GM21529 (cell line): ENCODE data around the gene TMEM161B.
"Not testable (repeated sequence)": the region's sequence is repeated elsewhere in the genome, so short reads cannot be mapped to it uniquely, and the experiment has no call there.

Experiments
- ATAC-seq: cut with Tn5 transposase; IDR thresholded peaks from one replicate; pipeline ENCODE4 v1.9.1; 2021; ENCODE audit not compliant: unreplicated experiment

Gene TMEM161B

DNA sequence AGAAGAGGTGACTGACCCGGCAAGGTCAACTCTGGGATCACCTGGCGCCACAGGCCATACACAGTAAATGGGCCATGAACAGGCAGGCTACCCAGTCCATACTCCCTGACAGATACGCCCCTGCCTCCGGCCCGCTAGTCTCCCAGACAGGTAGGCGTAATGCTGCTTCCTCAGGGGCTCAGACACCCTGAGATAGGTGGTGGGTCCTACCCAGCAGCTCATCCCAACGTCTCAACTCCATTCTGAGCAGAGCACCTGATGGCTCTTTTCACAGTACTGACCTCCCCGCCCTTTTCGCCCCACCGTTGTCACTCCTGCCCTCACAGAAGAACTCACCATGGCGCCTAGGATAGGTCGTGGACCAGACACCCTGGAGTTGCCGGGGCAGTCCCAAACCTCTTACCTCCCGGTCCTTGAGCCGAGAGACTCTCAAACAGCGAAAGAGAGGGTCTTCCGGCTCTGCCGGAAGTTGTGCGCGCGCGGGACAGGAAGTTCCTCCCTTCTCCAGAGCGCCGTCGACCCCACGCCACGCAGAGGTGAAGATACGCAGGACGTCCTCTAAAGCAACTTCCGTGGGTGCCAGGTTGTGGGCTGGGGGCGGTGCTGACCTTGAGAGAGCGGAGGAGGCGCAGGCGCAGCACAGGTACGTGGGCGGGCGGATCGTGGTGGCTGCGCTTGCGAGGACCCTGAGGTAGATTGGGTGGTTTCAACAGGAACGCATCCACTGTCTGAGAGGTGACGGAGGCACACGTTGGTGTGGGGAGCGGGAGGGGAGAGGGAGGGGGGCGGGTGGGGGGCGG is at the start of gene TMEM161B:
Gene TMEM161B (minus strand): TSS at position 461 of the 800 bp plus-strand sequence. CDS start 122 bp downstream, at position 339.
- peak; percentile 98 for ATAC-seq

DNA sequence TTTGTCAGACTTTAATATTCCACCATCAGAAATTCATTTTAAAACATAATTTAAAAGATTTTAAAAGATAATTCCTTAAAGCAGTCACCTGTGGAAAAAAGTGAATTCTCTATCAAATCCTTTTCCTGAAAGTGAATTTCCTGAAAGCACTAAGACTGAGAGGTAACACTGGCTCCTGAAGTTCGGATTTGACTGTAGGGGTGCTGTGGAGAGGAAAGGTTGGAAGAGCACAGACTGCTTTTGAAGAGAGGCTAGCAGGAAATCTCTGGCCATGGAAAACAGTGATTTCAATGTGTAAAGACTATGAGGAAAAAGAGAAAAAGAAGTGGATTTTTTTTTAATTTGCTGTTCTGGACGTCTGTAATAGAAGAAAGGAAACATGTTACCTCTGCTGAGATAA is 35.7 kb upstream of the TMEM161B start:
- ATAC-seq = no peak

DNA sequence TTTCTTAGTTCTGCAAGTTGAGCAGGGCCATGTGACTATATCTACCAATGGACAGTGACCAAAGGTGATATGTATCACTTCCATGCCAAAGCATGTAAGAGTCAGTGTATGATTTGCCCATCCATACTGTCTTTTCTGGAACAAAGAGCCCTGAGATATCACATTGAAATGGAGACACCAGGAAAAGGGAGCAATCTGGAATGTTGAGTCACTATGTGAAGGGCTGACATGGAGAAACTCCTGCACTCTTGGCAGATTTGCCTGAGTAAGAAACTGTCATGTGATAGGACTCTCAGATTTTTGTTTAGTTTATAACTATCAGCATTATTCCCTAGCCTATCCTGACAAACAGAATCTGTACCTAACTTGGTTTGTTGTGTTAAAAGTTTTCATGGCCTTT is 29.8 kb upstream of the TMEM161B start:
- no peak for ATAC-seq

DNA sequence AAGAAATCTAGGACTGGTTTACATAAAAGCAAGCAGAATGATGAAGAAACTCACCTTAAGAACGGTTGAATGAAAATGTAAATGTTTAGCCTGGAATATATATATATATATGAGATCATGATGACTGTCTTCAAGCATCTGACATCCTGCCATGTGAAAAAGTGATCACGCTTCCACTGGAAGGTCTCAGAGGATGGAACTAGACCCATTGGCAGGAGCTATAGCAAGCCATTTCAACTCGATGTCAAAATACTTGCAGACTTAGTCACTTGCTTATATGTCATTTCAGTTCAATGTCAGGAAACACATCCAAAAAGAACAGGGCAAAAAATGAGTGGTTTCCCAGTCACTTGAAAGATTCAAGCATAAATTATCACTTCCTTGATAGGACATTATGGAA is 22.2 kb upstream of the TMEM161B start:
- ATAC-seq = no peak

DNA sequence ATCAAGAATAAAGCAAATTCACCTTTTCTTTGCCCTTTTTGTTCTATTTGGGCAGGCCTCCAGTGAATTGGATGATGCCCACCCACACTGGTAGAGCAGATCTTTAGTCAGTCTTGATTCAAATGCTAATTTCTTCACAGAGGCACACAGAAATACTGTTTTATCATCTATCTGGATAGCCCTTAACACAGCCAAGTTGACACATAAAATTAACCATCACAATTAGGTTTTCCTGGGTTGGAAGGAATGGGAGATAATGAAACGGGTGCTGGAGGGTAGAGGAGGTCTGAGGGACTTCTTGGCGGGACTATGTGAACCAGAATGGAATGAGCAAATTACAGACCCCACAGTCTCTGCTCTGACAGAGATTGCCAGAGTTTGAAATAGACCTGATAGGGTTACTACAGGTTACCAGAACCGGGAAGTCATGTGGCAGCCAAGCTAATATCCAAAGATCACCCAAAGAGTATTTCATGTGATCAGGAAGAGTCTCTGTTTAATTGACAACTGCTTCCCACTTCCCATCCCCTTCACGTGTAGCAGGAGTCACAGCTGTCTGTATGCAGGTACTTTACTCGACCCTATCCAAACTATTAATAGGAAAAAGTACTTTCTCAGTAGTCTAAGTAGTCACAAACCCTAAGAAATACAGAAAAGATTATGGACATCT is 20.0 kb upstream of the TMEM161B start:
- no peak for ATAC-seq

DNA sequence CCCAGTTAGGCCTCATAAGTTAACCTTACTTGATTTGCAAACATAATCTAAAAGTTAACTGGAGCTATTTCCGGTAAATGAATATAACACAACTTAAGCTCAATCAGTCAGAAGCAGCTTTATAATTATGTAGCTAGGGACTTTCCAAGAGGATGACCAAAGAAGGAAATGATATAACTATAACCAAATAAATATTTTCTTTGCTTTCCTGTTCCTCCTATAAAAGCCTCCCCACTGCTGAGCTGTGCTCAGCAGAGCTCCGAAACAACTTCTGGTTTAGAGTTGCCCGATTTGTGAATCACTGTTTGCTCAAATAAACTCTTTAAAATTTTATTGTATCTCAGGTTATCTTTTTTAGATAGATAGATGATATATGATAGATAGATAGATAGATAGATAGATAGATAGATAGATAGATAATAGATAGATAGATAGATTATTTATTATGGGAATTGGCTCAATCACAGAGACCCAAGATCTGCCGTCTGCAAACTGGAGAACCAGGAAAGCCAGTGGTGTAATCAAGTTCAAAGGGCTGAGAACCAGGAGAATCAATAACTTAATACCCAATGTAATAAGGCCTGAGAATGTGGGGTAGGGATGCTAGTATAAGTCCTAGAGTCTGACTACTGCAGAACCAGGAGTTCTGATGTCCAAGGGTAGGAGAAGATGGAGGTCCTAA is 19.3 kb upstream of the TMEM161B start:
- no peak for ATAC-seq

DNA sequence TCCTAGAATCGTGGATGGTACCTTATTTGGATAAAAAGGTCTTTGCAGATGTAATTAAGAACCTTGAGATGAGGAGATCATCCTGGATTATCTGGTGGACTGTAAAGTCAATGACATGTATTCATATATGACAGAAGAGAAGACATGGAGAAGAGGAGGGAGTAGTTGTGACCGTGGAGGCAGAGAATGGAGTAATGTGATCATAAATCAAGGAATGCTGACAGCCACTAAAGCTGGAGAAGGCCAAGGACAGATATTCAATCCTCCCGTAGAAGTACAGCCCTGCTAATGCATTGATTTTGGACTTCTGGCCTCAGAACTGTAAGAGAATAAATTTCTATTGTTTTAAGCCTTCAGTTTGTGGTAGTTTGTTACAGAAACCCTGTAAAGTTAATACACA is 18.7 kb upstream of the TMEM161B start:
- no peak for ATAC-seq

DNA sequence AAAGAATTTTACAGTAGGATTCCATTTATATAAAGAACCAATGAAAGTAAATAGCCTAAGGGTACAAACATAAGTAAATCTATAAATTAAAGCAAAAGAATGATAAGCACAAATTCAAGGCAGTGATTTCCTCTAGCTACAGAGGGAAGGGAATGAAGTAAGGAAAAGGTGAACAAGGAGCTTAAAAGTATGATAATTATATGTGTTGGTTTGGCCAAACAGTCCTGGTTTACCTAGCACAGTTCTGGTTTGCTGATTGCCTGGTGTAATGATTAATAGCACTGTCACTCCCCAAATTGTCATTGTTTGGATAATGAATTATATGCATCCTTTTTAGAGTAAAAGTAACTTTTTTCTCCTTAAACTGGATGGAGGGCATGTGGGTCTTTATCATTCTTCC is 15.0 kb upstream of the TMEM161B start:
- no peak for ATAC-seq

DNA sequence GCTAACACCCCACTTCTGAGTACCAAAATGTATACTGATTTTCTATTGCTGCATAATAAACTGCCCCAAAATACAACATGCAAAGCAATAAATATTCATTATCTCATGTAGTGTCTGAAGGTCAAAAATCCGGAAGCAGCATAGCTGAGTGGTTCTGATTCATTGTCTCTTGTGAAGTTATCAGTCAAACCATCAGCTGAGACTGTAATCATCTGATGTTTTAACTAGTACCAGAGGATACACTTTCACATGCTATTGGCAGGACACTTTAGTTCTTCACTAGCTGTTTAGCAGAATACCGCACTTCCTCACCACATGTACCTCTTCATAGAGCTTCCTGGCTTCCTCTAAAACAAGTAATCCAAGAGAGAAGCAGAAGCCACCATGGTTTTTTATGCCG is 12.7 kb upstream of the TMEM161B start:
- no peak for ATAC-seq

DNA sequence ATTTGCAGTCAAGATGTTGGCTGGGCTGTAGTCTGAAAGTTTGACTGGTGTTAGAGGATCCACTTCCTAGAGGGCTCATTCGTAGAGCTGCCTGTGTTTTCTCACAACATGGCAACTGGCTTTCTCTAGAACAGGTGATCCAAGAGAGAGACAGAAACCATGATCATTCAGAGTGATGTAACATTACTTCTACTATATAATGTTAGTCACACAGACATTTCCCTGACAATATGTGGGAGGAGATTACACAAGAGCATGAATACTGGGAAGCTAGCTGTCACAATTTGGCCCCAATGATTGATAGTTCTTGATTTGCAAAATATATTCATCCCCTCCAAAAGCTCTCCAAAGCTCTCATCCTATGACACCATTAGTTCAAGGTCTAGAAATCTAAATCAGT is 10.9 kb upstream of the TMEM161B start:
- no peak for ATAC-seq

DNA sequence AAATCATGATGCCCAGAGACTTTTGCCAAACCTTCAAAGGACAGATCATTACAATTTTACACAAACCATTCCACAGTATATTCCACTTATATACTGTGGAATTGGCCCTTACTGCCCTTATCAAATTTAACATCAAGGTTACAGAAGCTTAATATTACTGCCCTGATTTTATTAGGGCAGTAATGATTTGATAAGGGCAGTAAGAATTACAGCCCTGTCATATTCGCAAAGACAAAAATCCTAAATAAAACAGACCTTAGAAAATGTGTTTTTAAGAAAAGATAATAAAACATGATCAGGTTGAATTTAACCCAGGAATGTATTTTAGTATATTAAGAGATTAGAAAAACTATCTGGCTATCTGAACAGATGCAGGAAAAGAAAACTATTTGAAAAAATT is 7.7 kb upstream of the TMEM161B start:
- no peak for ATAC-seq

DNA sequence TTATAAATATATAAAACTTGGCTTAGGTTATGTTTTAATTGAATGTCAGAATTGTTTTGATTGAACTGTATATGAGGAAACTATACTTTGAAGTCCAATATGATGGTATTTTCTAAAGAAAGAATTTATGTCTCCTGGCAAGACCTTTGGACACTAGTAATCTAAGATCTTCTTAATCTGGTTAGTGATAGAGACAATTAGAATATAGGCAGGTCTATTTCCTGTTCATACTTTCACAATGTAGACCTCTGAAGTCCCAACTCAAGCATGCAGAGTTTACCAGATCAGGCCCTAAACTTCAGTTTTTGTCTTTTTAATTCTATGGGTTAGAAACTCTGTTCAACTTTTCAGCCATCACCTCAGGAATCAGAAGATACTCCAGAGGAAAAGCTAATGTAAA is 6.9 kb upstream of the TMEM161B start:
- ATAC-seq = no peak

DNA sequence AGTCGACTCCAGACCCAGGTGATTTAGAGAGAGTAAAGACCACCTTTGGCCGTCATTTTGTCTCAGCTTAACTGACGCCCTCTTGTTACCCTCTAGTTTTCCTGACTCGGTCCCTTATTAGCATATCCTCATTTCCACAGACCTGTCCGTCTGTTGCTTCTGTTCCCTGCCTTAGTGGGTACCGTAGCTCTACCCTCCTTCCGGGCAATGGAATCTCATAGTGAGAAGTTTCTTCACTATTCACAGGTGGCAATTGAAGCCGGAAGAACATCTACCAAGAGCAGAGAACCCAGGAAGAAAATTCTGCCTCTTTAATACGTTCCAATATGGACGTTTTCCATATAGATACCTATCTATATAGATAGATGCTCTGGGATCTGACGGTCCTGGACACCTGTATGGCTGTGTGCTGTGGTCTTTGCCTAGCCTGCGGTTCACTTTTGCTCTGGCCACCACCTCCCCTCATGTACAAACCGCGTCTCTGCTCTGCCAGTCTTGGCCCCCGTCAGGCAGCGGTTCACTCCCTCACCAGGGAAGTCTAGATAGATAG is 652 bp upstream of the TMEM161B start:
- peak; percentile 18 for ATAC-seq

DNA sequence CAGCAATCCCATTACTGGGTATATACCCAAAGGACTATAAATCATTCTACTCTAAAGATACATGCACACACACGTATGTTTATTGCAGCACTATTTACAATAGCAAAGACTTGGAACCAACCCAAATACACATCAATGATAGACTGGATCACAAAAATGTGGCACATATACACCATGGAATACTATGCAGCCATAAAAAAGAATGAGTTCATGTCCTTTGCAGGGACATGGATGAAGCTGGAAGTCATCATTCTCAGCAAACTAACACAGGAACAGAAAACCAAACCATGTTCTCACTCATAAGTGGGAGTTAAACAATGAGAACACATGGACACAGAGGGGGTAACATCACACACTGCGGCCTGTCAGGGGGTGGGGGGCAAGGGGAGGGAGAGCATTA is 4.1 kb downstream of the TMEM161B start:
- ATAC-seq = not testable (repeated sequence)

DNA sequence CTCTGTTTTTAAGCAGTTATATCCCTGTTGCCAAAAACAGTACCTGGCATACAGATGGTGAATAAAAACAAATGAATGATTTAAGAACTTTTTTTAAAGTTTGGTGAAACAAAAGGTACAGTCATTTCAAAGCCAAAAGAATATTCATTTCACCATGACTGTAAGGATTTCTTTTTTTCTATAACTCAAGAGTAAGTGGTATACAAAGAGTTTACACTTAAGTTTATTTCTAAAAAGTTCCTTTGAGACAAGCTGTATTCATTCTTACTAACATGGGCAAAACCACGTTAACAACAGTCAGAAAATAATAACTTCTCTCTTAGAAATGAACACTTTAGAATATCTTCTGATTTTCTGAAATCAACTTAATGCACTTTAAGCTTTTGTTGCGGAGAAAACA is 5.3 kb downstream of the TMEM161B start:
- ATAC-seq = no peak

DNA sequence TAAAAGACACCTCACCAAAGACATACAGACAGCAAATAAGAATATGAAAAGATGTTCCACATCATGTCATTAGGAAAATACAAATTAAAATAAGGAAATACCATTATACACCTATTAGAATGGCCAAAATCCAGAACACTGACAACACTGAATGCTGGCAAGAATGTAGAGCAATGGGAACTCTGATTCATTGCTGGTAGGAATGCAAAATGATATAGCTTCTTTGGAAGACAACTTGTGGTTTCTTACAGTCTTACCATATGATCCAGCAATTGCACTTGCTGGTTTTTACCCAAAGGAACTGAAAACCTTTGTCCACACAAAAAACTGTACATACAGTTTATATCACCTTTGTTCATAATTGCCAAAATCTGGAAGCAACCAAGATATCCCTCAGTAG is 6.5 kb downstream of the TMEM161B start:
- no peak for ATAC-seq

DNA sequence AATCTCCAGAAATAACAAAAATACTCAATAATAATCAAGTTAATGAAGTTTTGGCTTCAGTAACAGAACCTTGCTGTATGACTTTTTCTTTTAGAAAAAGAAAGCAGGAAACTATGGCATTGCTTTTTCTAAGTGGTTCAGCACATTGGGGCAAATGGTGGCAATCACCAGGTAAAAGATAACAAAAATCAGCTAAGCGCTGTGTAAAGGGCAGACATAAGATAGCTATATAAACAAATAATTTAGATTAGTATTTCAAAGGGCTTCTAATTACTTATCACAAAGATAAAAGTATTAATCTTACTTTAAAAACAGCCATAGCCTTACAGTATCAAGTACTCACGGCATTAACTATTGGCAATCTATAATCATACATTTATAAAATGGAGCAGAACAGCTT is 10.0 kb downstream of the TMEM161B start:
- ATAC-seq = no peak

DNA sequence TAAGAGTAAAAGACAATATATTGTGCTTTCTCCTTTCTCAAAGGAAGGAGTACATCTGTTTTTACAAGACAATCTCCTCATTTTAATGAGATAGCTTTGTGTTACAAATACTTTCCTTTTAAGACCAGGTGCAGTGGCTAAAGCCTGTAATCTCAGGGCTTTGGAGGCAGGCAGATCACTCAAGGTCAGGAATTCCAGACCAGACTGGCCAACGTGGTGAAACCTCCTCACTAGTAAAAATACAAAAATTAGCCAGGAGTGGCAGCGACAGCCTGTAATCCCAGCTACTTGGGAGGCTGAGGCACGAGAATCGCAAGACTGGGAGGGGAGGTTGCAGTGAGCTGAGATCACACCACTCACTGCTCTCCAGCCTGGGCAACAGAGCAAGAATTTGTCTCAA is 11.8 kb downstream of the TMEM161B start:
- ATAC-seq = no peak

DNA sequence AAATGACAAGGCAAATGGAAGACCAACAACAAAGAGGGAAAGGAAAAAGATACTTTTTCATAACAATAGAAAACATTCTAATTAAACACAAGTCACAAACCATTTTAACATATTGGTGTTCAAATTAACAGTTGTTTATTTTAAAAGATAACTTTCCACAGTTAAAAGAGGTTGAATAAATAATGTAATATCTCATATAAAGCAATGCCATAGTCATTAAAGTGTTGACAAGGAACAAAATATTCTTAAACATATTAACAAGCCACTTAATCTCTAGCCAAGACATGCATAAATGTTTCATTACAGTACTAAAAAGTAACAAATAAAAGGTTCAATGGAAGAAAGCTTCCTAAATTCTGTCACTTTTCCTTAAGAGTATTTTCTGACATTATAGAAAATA is 12.6 kb downstream of the TMEM161B start:
- no peak for ATAC-seq

DNA sequence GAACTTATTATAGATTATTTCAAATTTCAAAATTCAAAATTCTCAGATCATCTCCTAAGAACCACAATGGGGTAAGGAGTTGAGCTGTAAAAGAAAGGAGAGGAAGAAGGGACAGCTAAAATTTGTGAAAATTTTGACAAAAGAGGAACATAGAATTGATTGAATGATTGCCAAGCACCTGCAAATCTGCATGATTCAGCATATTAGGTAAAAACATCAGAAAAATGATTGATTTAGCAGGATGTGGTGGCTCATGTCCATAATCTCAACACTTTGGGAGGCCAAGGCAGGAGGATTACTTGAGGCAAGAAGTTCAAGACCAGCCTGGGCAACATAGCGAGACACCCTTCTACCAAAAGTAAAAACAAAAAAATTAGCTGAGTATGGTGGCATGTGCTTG is 14.3 kb downstream of the TMEM161B start:
- no peak for ATAC-seq

DNA sequence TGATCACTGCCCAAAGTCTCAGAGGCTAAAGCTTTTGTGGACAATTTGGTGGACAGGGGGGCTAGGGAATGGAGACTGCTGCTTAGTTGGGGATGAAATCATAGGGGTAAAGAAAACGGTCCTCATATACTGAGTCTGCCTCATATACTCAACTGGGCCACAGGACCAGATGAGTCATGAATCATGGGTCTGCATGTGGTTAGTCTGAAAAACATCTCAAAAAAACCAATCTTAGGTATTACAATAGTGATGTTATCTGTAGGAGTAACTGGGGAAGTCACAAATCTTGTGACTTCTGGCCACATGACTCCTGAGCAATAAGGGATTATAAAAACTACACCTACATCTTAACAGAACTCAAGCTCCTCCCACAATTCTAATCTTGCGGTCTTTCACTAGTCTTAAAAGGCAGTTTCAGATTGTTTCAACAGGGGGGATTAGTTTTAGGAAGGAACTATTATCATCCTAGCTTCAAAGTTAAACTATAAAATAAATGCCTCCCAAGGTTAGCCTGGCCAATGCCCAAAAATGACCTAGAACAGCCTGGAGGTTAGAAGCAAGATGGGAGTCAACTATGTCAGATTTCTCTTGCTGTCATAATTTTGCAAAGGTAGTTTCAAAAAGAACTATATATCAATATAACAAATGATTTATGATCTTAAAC is 17.5 kb downstream of the TMEM161B start:
- ATAC-seq = peak; percentile 59
